Suppressor macrophage treated with lipopolysaccharide for 4 hours (primary cell): Measurements from ENCODE around the gene ACP7.
"Not testable (repeated sequence)": the region's sequence is repeated elsewhere in the genome, so short reads cannot be mapped to it uniquely, and the experiment has no call there.

Experiments
- DNase-seq: peaks from one replicate; pipeline ENCODE4 v3.0.0-alpha.2; 2020

The ACP7 gene, protein sequence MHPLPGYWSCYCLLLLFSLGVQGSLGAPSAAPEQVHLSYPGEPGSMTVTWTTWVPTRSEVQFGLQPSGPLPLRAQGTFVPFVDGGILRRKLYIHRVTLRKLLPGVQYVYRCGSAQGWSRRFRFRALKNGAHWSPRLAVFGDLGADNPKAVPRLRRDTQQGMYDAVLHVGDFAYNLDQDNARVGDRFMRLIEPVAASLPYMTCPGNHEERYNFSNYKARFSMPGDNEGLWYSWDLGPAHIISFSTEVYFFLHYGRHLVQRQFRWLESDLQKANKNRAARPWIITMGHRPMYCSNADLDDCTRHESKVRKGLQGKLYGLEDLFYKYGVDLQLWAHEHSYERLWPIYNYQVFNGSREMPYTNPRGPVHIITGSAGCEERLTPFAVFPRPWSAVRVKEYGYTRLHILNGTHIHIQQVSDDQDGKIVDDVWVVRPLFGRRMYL

DNA sequence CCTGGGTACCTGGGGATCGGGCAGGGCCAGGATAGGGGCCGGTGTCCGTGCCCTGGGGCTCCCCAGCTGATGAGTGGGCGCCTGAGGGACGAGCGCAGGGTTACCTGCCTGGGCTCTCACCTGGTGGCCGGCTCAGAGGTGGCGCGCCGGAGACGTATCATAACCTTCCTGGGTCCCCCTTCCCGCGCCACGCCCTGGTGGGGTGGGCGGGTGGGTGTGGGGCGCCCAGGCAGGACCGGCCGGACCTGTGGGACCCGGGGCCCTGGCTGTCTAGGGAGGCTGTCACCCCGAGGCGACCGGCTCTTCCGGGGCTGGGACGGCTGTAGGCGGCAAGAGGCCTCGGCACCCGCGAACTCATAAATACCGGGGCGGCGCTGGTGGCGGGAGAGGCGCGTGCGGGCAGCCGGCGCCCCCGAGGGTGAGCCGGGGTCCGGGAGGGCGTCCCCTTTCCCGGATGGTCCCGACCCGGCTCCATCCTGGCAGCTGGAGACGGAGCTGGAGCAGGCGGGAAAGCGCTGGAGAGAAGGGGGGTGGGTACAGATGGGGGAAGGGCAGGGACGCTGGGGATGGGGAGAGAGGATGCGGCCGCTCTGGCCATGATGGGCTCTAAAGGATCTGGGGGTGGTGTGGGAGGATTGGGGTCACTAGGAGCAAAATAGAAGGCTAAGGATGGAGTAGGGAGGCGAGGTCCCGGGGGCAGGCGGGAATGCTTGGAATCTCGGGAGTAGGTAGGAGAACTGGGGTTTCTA is at the start of gene ACP7:
TSS of gene ACP7 (plus strand) at position 386 of the 749 bp plus-strand sequence. CDS start 902 bp downstream, outside the sequence.
- no peak for DNase-seq

DNA sequence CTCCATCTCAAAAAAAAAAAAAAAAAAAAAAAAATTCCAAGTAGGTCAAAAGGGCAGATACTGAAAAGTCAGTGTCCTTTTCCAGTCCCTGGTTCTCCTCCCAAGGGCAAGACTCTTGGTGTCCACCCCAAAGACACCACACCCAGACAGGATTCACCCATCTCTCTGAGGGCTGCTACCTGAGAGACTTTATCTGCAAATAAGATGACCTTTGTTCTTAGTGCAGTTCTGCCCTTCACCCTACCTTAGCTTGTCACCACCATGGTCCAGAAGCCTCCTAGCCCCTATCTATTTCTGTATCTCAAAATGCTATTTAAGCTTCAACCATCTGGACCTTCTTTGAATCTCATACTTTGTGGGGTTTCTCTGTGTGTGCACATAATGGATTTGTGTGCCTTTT is 47.6 kb upstream of the ACP7 start:
- no peak for DNase-seq

DNA sequence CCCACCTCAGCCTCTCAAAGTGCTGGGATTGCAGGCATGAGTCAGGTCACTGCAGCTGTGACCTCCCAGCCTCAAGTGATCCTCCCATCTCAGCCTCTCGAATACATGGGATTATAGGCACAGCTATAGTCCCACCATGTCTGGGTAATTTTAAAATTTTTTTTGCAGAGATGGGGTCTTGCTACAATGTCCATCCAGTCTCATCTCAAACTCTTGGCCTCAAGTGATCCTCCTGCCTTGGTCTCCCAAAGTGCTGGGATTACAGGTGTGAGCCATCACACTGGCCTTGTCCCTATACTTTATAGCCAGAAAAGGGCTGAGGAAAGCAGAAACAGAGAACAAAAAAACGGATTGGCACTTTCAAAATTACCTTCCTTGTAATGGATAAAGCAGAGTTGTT is 47.0 kb upstream of the ACP7 start:
- DNase-seq = no peak

DNA sequence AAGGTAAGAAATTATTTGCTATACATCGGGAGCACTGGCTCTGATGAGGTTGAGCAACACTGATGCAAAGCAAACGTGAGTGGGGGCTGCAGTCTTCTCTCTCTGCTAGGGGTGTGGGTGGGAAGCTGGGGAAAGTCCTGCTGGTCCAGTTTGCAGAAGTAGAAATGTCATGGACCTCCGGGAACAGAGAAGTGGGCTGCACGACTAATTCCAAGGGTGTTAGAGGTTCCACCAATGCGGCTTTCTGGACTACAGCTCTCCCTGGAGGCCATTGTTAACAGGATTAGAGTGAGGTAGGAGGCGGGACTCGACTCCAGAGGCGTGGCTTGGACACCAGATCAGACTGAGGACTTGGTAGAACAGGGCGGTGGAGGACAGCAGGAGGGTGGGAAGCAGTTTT is 46.1 kb upstream of the ACP7 start:
- DNase-seq = peak; percentile 78

DNA sequence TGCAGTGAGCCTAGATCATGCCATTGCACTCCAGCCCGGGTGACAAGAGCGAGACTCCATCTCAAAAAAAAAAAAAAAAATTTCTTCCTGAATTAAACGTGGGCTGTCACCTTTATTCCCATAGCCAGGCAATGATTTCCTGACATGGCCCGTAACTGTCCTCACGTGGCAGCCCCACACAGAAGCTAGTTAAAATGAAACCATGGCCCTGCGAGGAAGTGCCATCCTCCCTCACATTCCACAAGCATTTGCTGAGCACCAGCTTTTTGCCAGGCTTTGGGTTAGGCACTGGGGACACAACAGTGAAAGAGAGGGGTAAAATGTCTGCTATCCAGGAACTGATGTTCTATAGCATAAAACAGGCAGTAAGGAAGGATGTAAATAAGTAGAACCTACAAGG is 38.7 kb upstream of the ACP7 start:
- DNase-seq = no peak

DNA sequence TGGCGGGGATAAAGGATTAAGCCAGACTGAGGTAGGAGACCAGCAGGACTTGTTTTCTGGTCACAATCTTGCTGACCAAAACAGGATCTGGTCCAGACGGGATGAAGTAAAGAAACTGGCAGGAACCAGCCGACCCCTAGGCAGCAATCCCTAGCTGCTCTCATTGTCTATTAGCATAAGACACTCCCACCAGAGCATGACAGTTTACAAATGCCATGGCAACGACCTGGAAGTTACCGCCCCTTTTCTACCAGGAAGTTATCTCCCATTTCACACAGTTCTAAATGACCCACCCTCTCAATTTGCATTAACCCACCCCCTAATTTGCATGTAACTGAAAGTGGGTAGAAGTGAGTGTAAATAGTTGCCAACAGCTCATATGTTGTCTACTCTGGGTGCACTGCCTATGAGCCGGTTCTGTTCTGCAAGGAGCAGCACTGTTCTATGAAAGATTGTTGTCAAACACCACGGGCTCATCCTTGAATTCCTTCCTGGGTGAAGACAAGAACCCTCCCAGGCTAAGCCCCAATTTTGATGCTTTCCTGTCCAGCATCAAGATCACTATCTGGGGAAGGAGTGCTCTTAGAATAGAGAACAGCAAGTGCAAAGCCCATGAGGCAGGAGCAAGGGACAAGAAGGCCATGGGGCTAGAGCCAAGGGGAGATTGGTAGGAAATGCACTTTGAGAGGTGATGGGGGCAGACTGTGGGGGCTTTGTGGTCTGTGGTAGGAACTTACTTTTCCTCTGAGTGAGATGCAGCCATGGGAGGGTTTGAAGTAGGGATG is 37.9 kb upstream of the ACP7 start:
- DNase-seq = no peak

DNA sequence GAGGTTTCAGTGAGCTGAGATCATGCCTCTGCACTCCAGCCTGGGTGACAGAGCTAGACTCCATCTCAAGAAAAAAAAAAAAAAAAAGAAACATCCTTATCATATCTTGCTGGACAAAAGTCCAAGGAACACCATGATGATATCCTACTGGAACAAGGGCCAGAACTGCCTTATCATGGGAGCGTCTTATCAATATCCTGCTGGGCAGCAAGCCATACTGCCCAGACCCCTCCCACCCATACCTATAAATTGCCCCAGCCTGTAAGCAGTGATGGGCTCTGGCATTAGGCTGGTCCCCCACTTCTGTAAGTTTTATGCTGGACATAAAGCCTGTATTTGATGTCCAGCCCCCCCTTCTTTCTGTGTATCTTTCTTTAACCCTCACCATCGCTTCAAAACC is 37.1 kb upstream of the ACP7 start:
- DNase-seq = no peak

DNA sequence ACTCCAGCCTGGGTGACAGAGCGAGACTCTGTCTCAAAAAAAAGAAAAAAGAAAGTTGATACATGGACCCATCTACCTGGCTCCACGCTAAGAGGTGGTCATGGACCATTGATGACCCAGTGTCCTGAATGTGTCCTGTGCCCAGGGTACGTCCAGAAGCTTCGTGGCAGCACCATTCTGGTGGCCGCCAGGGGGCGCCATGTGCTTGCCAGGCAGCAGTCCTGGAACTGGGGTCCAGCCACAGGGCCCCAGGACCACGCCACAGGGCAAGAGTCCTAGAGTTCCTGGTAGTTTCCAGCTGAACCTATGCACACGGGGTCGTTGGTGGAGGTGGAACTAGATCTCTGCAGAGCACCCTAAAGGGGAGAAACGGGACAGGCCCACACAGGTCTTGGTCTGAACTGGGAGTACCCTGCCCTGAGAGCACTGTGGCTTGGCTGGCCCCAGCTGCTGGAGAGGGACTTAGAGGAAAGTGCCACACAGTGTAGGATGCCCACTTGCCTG is 31.9 kb upstream of the ACP7 start:
- peak; percentile 65 for DNase-seq

DNA sequence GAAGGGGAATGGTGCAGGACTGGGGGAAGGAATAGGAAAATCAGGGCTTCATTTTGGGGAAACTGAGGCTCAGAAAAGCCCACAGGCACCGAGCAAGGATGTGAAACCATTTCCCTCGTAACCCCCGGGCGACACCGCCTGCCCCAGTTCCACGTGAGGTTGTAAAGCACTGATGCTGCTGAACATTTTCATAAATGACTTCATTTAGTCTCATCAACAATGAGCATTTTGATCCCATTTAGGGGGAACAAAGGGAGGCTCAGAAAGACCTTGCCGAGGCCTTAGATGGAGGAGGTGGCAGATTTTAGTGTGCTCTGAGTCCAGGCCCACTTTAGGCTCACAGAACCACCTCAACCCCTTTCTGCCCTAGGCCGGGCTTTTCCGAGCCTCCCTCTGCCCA is 31.3 kb upstream of the ACP7 start:
- no peak for DNase-seq

DNA sequence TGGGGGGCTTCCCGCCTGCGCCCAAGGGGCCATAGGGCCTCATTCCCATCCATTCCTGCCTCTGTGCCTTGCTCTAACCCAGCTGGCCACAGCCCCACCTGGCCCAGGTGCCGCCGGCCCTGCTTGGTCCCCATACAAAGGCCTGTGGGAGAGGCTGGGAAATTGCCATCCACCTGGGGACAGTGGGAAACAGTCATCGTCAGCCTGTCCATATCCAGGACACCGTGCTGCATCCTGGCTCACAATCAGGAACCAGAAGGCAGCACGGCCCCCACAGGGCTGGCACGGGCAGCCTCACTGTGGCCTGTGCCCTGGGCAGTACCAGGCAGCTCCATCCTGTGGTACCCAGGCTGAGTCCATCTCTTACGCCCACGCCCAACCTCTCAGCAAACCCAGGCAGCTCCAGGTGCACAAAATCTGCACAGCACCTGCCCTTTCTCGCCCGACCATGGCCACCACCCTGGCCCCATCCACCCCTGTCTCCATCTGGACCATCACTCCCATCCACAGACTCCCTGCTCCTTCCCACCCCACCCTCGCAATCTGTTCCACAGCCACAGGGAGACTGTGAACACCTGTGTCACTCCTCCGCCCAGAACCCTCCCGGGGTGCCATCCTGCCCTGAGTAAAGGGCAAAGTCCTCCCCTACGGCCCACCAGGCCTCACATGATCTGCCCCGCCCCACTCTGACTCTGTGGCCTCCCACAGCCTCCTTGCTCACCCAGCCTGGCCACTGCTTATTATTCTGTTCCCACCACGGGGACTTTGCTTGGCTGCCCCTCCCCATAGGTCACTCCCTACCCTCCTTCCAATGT is 30.7 kb upstream of the ACP7 start:
- no peak for DNase-seq

DNA sequence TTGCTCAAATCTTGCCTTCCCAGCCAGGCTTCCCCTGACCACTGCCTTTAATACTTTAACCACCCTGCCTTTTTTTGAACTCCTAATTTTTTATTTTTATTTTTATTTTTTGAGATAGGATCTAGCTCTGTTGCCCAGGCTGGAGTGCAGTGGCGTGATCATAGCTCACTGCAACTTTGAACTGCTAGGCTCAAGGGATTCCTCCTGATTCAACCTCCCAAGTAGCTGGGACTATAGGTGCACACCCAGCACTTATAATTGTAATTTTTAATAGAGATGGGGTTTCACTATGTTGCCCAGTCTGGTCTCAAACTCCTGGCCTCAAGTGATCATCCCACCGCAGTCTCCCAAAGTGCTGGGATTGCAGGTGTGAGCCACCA is 30.1 kb upstream of the ACP7 start:
- DNase-seq = no peak

DNA sequence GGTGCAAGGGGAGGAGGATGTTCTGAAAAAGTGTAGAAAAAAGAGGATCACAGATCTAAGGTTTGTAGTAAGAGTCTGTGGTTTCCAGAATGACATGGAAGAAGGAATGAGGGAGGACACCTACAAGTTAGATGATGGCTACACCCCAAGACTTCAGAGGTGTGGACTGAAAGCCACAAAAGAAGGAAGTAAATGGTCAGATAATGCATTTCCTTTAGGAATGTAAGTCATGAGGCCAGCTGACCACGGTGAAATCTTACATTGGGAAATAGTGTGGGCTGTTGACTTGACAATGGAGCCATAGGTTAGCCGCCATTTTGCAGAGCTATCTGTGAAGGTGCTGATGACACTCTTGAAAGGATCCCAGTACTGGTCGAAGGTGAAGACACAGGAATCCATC is 26.6 kb upstream of the ACP7 start:
- DNase-seq = no peak

DNA sequence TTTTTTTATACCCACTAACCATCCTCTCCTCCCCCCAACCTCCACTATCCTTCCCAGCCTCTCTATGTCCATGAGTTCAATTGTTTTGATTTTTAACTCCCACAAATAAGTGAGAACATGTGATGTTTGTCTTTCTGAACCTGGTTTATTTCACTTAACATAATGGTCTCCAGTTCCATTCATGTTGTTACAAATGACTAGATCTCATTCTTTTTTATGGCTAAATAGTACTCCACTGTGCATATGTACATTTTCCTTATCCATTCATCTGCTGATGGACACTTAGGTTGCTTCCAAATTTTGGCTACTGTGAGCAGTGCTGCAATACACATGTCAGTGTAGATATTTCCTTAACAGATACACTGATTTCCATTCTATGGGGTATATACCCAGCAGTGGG is 24.9 kb upstream of the ACP7 start:
- no peak for DNase-seq

DNA sequence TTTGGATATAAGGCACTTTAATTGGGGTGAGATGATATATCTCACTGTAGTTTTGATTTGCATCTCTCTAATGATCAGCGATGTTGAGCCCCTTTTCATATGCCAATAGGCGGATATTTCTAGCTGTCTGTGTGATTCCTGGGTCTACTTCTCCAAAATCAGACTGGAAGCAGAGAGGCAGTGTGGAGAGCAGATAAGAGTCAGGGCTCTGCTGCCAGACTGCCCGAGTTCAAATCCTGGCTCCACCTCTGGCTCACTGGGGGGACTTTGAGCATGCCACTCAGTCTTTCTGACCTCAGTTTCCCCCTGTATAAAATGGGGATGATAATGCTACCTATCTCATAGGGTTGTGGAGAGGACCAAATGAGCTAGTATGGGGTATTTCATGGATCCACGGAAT is 24.0 kb upstream of the ACP7 start:
- no peak for DNase-seq

DNA sequence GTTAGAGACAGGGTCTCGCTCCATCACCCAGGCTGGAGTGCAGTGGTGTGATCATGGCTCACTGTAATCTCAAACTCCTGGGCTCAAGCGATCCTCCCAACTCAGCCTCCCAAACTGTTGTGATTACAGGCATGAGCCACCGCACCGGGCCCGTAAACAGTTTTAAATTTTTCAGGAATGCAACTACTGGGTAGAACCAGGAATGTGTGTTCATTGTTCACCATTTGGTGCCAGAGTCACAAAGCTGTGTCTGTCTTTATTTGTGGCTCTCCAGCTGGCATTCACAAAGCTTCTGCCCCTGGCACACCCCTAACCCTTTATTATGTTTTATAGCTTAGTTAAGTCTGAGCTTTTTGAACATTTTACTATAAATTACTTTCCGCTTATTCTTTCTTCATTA is 19.8 kb upstream of the ACP7 start:
- no peak for DNase-seq

DNA sequence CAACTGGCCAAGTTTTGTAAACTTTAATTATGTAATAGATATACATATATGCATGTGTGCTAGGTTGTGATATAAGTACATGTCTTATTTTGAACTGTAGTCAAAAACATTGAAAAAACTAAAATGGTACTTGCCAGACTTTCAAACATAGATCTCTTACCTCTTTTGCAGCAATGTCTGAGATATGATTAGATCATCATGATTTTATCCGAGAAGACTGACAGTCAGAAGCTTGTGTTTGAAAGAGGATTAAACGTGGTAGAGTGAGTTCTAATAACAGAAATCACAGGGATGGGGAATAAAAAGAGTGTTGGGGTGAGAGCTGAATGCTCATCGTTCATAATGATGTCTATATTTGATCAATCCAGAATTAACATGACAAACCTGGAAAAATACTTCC is 18.2 kb upstream of the ACP7 start:
- no peak for DNase-seq

DNA sequence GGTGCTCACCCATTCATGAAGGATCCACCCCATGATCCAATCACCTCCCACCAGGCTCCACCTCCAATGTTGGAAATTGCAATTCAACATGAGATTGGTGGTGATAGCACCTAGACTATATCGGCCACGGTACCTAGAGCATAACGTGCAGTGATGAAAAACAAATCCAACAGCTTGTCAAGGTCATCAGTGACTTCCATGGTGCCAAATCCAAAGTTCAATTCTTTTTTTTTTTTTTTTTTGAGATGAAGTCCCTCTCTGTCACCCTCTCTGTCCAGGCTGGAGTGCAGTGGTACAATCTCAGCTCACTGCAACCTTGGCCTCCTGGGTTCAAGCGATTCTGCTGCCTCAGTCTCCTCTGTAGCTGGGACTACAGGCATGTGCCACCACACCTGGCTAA is 17.1 kb upstream of the ACP7 start:
- no peak for DNase-seq

DNA sequence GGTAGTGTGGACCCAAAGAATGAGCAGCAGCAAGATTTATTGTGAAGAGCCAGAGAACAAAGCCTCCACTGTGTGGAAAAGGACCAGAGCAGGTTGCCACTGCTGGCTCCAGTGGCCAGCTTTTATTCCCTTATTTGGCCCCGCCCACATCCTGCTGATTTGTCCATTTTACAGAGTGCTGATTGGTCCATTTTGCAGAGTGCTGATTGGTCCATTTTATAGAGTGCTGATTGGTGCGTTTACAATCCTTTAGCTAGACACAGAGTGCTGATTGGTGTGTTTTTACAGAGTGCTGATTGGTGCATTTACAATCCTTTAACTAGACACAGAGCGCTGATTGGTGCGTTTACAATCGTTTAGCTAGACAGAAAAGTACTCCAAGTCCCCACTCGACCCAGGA is 15.9 kb upstream of the ACP7 start:
- DNase-seq = not testable (repeated sequence)

DNA sequence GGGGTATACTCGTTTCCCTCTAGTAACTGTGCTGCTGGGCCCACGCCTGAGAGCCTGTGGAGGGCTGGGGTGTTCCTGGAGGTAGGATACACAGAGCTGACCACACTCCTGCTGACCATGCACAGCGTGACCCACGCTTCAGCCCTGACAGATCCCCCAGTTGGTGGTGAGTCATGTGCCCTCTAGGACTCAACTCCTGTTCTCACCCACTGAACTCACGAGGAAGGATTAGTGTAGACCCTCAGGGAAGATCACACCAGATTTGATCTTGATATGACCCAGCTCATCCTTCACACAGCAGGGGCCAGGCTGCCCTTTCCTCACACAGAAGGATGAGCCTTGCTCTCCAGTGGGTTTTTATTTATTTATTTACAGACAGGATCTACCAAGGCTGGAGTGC is 13.3 kb upstream of the ACP7 start:
- DNase-seq = no peak

DNA sequence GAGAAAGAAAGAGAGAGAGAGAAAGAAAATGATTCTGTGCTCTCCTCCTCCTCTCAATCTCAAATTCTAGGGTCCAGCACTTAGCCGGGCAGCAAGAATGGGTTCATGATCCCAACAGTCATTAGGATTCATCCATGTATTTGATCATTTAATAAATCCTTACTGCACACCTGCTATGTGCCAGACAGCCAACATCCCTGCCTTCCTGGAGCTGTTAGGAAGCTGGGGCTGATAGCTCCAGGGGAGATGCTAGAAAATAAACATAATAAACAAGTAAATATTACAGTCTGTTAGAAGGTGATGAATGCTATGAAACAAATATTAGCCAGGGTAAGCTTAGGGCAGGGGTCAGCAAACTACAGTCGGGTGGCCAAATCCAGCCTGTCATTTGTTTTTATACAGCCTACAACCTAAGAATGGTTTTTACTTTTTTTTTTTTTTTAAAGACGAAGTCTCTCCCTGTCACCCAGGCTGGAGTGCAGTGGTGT is 9.9 kb upstream of the ACP7 start:
- DNase-seq = no peak

DNA sequence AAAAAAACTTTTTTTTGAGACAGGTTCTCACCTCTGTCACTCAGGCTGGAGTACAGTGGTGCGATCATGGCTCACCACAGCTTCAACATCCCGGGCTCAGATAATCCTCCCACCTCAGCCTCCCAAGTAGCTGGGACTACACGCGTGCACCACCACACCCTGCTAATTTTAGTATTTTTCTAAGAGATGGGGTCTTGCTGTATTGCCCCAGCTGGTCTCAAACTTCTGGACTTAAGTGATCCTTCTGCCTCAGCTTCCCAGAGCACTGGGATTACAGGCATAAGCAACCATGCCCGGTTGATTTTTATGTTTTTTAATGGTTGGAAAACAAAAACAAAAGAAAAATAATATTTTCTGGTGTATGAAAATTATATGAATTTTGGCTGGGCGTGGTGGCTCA is 9.2 kb upstream of the ACP7 start:
- no peak for DNase-seq

DNA sequence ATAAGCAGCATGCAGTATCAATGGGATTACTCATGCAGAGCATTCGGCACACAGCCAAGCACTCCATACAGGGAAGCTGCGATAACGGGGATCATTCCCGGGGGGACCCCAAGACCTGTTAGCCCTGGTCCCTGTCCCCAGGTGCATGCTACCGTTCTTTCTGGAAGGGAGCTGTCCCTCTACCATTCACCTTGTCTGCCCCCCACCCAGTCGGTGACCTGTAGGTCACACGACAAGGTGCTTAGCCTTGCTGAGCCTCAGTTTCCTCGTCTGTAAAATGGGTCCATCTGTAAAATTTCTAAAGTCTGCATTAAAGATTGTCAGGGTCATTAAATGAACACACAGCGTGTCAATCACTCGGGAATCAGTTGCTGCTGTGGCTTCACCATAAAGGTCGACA is 6.8 kb upstream of the ACP7 start:
- no peak for DNase-seq
